ENCODE results near the gene ACACB. TPM values are rescaled to one million over a fixed set of nuclear protein-coding genes. Genes with fewer than 3 reads are reported as not detected.

ACACB gene
- total and polyA plus RNA-seq, 11 donors, result 29.9 to 176 (median 119) TPM

DNA sequence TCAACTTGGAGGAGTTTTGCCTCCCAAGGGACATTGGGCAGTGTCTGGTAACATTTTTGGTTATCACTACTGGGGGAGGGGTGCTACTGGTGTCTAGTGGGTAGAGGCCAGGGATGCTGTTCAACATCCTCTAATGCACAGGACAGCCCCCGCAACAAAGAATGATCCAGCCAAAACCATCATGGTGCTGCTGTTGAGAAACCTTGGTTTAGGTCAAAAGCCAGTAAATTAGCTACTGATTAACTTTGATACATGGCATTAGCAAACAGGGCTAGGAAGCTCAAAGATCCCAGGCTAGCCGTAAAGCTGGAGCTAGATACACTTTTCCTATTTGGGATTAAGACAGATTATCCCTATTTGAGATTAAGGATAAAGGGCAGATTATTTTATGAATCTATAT is 32.0 kb upstream of the ACACB start:
- H3K4me3 ChIP-seq, result no peak overlapping the region
- no peaks in the 10 kb centered on the region for H3K27me3 ChIP-seq
- peaks cover 0 to 8% (median 0%) of the 10 kb centered on the region in 12 donors for H3K4me1 ChIP-seq
- TF ChIP-seq CTCF (IDR thresholded peaks at IDR 0.05), result no peak
- no peak for TF ChIP-seq POLR2A (IDR thresholded peaks at IDR 0.05)
- H3K9me3 ChIP-seq, result peaks cover 0 to 4% (median 0%) of the 10 kb centered on the region in 12 donors
- H3K27ac ChIP-seq, result no peak overlapping the region
- 96 to 100% (median 97%) methylated on average over 2 of the region's 2 CpGs for WGBS, 4 donors
- ATAC-seq, result no peak
- intact Hi-C loops (cut with DNase I), result loop anchor here in 2 of 10 donors (10.0 kb wide), 2 partner anchors 150 to 200 kb away; partner anchors contain the start of gene DAO (in 1 of the 2)
- no peak for DNase-seq
- H3K36me3 ChIP-seq, result peaks cover 0 to 100% (median 98%) of the 10 kb centered on the region in 9 donors

GRCh38 chr12:109085590-109085989 is 30.8 kb upstream of the ACACB start:
- intact Hi-C loops (cut with DNase I), result loop anchor here in 2 of 10 donors (10.0 kb wide), 2 partner anchors 151 to 201 kb away; partner anchors contain the start of gene DAO (in 1 of the 2)
- 89 to 95% (median 94%) methylated on average over 7 to 11 of the region's 11 CpGs for WGBS, 4 donors
- TF ChIP-seq CTCF (IDR thresholded peaks at IDR 0.05) (no peak), POLR2A (IDR thresholded peaks at IDR 0.05) (no peak)
- no peak overlapping the region for H3K27ac ChIP-seq
- H3K4me1 ChIP-seq, result peaks cover 0 to 8% (median 0%) of the 10 kb centered on the region in 12 donors
- no peak overlapping the region for H3K4me3 ChIP-seq
- peaks cover 0 to 100% (median 92%) of the 10 kb centered on the region in 9 donors for H3K36me3 ChIP-seq
- H3K27me3 ChIP-seq, result no peaks in the 10 kb centered on the region
- ATAC-seq, result peak in 1 of 4 donors; percentile 23
- H3K9me3 ChIP-seq, result no peaks in the 10 kb centered on the region
- DNase-seq, result no peak

GRCh38 chr12:109087250-109087649 is 29.1 kb upstream of the ACACB start:
- Histone ChIP-seq H3K27ac (no peak overlapping the region), H3K9me3 (no peaks in the 10 kb centered on the region), H3K36me3 (peaks cover 0 to 89% (median 76%) of the 10 kb centered on the region in 9 donors), H3K4me1 (peaks cover 0 to 12% (median 6%) of the 10 kb centered on the region in 12 donors), H3K4me3 (no peak overlapping the region), H3K27me3 (no peaks in the 10 kb centered on the region)
- 42 to 60% (median 43%) methylated on average over 5 of the region's 5 CpGs for WGBS, 4 donors
- no peak for TF ChIP-seq CTCF (IDR thresholded peaks at IDR 0.05)
- no peak for TF ChIP-seq POLR2A (IDR thresholded peaks at IDR 0.05)
- ATAC-seq (peak in 3 of 4 donors; percentile 47 to 54 (median 48)), DNase-seq (no peak)
- intact Hi-C loops (cut with DNase I), result loop anchor here in 2 of 10 donors (10.0 kb wide), 2 partner anchors 152 to 202 kb away; partner anchors contain the start of gene DAO (in 1 of the 2)

GRCh38 chr12:109088818-109089217 is 27.6 kb upstream of the ACACB start:
- no peak overlapping the region for H3K4me3 ChIP-seq
- ATAC-seq, result no peak
- peaks cover 0 to 75% (median 61%) of the 10 kb centered on the region in 9 donors for H3K36me3 ChIP-seq
- H3K4me1 ChIP-seq, result peaks cover 0 to 26% (median 17%) of the 10 kb centered on the region in 12 donors
- intact Hi-C loops (cut with DNase I), result loop anchor here in 2 of 10 donors (10.0 kb wide), 2 partner anchors 154 to 204 kb away; partner anchors contain the start of gene DAO (in 1 of the 2)
- H3K27me3 ChIP-seq, result no peaks in the 10 kb centered on the region
- TF ChIP-seq CTCF (IDR thresholded peaks at IDR 0.05), result no peak
- no peak for TF ChIP-seq POLR2A (IDR thresholded peaks at IDR 0.05)
- no peak for DNase-seq
- no peak overlapping the region for H3K27ac ChIP-seq
- WGBS, 4 donors, result 80 to 91% (median 90%) methylated on average over 6 of the region's 6 CpGs
- H3K9me3 ChIP-seq, result no peaks in the 10 kb centered on the region

Measured in heart left ventricle (tissue), 16 donors.